Measurements from ENCODE around the gene HBM.
"Not testable (repeated sequence)": the region's sequence is repeated elsewhere in the genome, so short reads cannot be mapped to it uniquely, and the experiment has no call there.

Gene HBM, protein sequence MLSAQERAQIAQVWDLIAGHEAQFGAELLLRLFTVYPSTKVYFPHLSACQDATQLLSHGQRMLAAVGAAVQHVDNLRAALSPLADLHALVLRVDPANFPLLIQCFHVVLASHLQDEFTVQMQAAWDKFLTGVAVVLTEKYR

DNA sequence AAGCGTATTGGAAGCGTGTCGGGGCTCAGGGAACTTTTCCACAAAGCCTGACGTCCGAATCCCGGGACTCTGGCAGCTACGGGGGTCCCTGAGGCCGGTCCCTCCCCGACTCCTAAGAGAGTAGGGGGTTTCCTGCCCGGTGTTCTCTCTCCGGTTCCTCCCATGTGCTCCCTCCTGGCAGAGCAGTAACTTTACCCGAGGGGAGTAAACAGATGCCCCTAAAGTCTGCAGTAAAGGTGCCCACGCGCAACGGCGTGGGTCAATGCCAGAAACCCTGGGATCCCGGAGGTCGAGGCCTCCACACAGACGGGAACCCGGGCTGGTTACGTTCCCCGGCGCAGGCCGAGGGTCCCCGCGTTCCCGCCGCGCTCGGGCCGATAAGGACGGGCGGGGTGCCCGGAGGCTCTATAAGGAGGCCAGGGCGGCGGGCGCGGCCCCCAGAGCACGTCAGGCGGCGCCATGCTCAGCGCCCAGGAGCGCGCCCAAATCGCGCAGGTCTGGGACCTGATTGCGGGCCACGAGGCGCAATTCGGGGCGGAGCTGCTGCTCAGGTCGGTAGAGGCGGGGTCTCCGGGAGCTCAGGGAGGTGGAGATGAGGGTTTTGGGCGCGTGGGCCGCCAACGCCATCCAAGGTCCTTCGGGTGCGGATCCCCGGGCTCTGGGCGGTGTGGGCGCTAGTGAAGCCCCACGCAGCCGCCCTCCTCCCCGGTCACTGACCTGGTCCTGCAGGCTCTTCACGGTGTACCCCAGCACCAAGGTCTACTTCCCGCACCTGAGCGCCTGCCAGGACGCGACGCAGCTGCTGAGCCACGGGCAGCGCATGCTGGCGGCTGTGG is at the start of gene HBM:
HBM (plus strand) TSS at position 440 of the 836 bp plus-strand sequence; CDS start at position 460, 20 bp downstream.
- DNase-seq: peak; percentile 40

DNA sequence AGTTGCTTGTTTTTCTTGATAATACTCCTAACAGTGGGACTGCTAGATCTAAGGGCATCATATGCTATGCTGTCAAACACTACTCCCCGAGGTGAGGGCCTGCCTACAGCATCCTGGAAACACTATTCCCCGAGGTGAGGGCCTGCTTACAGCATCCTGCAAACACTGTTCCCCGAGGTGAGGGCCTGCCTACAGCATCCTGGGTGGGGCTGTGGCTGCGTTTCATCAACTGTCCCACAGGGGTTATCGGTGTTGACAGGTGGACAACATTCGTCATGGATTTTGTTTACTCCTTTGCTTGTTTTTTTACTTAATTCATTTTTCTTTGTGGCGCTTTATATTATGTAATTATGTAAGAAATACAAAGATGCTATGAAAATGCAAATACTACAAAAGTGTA is 49.8 kb upstream of the HBM start:
- DNase-seq: no peak

DNA sequence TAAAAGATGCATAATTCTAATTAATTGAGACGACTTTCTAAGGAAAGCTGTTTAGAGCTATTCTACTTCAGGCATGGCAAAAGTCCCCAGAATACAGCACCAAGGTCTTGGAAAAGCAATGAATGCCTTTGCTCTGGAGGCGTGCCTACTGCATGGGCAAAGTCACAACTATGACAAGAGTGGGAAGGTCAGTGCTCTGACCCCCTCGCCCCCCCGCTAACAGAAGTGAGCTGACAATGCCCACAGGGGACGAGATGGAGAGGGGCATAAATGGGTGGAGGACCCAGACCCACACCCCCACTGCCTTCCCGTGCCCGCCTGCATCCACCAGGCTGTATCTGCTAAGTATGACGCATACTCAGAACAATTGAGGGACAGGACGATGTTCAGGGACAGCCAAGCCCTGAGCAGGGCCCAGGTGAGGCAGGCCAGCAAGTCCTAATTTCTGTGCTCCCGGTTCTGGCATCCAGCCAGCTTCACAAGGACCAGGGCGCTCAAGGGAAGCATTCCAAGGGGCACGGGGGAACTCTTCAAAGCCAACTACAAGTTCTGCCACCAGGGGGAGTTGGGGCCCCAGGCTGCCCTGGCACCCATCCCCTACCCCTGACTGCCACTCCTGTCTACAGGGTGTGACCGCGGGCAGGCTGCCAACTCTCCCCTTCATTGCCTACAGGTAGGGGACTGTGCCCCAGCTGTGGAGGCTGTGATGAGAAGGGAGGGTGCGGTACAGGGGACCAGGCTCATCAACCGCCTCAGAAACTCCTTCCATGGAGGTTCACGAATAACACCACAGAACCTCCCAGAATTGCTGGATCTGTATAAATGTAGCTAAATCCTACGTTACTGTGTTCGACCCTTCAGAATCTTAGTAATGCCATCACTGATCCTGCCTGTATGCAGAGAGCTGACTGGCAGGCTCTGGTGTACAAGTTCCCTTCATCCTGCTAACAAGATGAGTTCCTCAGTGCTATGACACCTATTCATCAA is 48.1 kb upstream of the HBM start:
- peak; percentile 59 for DNase-seq

DNA sequence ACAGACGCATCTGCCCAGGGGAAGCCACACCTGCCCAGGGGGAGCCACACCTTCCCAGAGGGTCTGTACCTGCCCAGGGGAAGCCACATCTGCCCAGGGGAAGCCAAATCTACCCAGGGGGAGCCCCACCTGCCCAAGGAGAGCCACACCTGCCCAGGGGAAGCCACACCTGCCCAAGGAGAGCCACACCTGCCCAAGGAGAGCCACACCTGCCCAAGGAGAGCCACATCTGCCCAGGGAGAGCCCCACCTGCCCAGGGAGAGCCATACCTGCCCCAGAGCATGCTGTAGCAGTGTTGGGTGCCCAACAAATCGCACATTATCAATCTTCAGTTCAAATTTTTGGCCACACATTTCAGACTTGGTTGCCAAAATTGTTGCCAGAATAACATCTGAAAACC is 46.9 kb upstream of the HBM start:
- no peak for DNase-seq

DNA sequence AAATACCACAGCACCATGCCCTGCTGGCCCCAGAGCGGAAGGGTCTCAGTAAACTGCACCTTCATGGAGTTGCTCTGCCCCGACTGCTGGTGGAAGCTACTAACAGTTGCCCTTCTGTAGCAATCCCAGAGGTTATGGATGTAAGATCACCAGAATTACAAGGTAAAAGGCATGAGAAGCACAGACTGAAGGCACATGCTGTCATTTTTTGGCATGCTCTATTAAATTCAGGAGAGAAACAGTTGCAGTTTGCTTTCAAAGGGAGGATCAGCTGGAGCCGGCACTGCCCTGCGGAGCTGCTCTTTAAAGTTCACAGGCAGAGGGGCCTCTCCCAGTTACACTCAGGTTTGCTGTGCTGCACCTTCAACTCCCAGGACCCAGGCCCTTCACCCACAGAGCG is 46.5 kb upstream of the HBM start:
- DNase-seq: no peak

DNA sequence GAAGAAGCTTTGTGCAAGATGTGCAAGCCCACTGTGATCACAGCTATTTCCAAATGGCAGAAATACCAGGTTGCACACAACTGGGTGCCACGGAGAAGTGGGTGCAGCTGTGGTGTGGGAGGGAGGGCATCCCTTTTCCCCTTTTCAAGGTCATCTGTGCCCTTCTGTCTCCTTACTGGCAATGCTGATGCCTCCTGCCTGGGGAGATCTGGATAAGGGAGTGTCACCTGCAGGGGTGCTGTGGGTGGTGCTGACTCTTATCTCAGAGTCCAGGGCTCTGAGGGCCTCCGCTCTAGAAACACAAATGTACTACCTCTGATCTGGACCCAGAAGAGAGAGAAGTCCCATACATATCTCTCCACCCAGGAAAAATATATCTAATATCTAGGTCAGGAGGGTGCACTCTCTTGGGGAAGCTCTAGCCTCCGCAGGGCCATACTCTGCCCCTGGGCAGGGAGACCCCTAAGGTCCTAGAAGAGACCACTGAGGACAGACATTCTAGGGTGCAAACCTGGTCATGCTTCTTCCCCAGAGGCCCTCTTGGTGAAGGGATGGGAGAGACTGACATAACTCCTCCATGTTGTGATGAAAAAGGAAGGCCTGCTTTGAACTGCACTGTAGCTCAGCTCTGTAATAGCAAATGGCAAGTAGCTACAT is 45.8 kb upstream of the HBM start:
- DNase-seq: no peak

DNA sequence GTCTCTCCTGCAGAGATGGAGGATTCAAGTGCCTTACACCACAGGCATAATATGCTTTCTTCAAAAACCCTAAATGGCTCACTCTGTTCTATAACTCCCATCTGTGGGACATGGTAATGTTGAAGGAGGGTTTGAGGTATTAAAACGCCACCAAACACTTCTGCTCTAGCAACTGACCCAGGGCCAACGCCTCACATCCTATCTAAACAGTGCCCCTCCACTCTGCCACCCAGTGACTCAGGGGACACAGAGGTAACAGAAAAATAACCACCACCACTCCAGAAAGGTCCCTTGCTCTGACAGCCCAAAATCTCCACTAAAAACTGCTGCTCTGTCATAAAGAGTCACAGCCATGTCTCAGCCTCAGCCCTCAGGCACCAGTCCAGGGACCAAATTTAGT is 45.0 kb upstream of the HBM start:
- no peak for DNase-seq

DNA sequence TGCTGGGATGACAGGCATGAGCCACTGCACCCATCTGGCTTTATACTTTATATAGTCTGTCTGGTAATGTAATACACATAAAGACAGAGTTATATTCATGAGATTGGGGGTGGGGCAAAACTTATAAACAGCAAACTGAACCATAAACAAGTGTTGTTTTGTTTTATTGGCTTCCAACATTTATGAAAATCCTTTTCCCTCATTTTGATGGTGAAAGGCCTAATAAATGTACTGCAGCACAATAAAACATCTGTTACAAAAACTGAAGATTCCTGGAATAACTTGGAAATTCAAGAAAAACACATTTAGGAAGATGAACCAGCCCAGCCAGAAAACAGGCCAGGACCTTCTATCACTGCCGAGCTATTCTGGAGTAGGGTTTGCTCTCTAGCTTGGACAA is 43.4 kb upstream of the HBM start:
- no peak for DNase-seq

DNA sequence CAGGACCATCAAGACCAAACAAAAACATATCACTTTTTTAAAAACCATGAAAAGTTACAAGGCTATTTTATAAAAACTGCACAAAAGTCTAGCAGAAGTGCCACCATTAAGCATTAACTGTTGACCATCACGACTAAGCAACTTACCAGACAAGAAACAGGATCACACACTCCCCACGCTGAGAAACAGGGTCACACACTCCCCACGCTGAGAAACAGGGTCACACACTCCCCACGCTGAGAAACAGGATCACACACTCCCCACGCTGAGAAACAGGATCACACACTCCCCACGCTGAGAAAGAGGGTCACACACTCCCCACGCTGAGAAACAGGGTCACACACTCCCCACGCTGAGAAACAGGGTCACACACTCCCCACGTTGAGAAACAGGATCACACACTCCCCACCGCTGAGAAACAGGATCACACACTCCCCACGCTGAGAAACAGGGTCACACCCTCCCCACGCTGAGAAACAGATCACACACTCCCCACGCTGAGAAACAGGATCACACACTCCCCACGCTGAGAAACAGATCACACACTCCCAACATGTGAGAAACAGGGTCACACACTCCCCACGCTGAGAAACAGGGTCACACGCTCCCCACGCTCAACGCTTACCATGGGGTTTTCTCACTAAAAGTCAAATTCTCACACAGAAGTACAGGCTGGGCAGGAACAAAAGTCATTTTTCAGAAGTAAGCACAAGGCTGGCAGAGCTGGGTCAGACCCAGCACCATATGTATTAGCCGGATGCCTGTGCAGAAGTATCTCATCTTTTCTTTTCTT is 42.0 kb upstream of the HBM start:
- DNase-seq: not testable (repeated sequence)

DNA sequence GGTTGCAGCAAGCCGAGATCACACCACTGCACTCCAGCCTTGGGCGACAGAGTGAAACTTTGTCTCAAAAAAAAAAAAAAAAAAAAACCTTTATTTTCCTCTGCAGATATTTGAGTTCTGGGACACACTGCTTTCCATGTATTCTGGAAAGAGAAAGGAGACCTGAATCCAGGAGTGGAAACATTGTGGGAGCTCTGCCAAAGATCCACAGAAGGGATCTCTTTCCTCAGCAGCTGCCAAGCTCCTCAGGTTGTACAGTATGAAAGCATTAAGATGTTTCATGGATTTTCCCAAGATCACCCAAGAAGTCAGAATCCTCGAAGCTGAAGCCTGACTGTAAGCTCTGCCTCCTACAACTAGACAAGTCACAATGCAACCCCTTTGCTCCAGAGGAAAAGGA is 40.8 kb upstream of the HBM start:
- no peak for DNase-seq

DNA sequence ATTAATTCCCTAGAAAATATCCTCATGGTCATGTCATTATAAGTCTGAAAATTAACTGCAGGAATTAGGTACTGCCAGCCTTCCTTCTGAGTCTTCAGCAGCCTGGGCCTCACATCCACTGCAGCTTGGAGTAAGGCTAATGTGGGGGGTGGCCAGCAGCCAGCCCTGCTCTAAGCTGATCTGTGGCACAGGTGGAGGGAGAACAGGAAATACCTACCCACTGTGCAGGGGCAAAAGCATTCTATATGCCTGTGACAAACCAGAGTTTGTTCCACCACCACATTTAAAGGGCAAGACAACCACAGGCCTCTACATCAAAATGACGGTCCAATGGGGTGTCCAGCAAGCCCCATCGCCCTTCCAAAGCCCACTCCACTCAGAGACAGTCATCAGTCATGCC is 36.7 kb upstream of the HBM start:
- no peak for DNase-seq

DNA sequence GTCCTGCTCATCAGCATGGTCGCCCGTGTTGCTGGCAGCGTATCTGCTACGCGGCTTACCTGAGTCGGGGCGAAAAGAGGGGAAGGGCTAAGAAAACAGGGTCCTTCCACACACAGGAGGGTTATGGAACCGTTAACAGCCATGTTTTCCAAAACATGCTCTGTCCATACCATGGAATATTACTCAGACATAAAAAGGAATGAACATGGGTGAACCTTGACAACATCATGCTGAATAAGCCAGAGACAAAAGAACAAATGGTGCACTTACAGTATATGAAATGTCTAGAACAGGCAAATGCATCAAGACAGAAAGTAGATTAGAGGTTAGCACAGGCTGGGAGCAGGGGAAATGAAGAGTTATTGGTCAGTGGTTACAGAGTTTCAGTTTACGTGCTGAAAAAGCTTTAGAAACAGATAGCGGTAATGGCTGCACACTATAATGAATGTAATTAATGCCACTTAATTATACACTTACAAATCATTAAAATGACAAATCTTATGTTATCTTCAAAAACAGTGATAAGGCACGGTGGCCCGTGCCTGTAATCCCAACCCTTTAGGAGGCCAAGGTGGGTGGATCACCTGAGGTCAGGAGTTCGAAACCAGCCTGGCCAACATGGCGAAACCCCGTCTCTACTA is 35.1 kb upstream of the HBM start:
- DNase-seq: no peak

DNA sequence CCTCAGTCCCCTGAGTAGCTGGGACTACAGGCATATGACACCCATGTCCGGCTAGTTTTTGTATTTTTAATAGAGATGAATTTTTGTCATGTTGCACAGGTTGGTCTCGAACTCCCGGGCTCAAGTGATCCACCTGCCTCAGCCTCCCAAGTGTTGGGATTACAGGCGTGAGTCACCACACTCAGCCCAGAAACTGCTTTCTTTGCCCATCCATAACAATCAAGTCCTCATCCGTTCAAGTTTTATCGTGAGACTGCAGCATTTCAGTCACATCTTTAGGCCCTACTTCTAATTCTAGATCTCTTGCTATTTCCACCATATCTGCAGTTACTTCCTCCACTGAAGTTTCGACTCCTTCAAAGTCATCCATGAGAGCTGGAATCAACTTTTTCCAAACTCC is 33.7 kb upstream of the HBM start:
- DNase-seq: no peak

DNA sequence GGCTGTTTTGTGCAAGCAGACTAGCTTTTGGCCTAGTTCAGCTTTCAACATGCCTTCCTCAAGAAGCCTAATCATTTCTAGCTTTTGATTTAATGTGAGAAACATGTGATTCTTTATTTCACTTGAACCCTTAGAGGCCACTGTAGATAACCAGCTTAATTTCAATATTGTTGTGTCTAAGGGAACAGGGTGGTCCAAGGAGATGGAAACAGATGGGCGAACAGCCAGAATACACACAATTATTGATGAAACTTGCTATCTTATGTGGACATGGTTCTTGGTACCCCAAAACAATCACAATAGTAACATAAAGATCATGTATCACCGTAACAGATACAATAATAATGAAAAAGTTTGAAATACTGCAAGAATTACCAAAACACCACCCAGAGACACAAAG is 32.1 kb upstream of the HBM start:
- DNase-seq: no peak

DNA sequence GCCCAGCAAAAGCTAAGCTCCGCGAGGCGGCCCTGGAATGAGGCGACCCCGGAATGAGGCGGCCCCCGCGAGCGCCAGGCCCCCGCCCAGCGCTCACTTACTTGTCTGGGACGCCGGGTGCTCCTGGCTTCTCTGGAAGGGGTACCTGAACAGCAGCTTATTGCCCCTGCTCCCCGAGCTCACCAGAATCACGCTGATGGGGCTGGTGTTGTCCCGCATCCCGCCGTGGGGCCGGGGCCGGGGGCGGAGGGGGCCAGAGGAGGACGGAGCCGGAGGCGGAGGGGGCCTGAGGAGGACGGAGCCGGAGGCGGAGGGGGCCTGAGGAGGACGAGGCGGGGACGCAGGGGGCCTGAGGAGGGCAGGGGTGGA is 27.7 kb upstream of the HBM start:
- DNase-seq: peak; percentile 39

DNA sequence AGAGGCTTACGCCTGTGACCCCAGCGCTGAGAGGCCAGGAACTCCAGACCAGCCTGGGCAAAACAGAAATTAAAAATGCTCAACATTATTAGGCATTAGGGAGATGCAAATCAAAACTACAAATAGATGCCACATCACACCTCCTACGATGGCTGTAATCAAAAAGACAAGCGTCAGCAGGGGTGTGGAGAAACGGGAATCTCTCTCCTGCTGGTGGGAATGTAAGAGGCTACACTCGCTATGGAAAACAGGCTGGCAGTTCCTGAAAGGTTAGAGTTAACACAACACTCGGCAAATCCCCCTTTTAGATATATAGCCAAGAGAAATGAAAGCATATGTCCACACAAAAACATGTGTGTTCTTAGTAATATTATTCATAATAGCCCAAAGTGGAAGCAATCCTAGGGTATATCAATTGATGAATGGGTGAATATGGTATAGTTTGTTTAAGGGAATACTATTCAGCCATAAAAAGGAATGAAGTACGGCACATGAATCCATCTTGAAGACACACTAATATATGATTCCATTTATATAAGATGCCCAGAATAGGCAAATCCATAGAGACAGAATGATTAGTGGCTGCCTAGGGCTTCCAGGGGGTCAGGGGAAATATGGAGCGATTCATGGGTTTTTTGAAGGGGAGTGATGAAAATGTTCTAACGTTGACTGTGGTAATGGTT is 25.5 kb upstream of the HBM start:
- DNase-seq: no peak

DNA sequence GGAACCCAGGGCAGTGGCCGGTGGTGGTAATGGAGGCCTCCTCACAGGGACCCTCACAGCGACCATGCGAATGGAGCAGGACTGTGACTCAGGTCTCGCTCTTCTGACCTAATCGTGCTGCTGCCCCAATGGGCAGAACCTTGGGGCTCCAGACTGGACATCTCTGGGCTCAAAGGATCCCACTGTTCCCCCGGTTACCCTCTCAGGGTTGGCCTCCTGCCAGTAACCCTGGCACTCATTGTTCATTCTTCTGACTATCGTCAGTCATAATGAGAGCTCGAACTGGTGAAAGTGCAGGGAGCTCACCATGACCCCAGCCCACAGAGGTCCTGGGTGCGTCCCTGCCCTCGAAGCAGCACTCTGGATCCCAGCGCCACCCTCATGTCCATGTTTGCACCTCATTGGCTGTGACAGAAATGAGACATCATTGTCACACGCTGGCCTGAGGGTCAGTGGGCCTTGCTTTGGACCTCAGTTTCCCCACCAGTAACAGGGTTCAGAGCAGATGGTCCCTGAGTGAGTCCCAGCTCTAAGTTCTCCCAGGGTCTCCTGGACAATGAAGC is 23.3 kb upstream of the HBM start:
- DNase-seq: no peak

DNA sequence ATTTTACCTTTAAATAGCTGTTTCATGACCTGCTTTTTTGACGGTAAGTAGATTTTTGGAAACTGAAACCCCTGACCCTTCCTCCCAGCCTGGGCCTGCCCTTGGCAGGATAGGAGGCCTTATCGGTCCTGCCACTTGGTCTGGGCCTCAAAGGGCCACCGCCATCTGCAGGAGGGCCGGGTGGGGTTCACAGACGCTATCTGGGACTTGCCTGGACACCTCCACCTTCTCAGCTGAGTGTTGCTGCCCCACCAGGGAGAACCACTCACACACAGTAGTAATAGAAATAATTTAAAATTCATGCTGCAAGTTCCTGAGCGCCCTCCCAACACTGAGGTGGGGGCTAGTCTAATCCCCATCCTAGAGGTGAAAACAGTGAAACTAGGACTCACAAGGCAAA is 22.7 kb upstream of the HBM start:
- no peak for DNase-seq

DNA sequence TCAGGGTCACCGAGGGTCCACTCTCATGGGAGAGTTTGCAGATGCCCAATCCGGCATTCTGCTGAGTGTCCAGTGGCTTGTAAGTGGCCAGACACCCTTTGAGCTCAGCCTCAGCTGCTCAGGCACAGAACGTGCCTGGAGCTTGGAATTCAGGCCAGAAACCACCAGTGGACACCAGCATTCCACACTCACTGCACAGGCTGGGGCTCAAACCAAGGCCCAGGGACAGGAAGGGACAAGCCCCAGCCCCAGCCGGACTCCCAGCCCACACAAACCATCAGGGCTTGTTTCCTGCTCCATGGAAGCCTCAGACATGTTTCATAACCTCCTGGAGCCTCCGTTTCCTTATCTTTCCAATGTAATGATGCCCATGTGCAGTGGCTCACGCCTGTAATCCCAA is 22.3 kb upstream of the HBM start:
- DNase-seq: no peak

DNA sequence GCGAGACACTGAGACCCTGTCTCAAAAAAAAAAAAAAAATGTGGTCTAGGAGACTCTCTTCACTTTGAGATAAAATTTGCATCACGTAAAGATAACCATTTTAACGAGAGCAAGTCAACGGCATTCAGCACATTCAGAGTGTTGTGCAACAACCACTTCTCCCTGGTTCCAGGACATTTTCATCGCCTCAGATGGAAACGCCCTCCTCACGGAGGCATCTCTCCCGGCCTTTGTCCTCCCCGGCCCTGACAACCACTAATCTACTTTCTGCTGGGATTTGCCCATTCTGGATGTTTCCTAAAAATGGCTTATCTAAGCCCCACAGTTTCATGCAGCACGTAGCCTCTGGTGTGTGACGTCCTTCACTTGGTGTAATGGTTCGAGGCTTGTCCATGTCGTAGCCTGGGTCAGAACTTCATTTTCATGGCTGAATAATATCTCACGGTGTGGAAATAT is 21.0 kb upstream of the HBM start:
- no peak for DNase-seq

DNA sequence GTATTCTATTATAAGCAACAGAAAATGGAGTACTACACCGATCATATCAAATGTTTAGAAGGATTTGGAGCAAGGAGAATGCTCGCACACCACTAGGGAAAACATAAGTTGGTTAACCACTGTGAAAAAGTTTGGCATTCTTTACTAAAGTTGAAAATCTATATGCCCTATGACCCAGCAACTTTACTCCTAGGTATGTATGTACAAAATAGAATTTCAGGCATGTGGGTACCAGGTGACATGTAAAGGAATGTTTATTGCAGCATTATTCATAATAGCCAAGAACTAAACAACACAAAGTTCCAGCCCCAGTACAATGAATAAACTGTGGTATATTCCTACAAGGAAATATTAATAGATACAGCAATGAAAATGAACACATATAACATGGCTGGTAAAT is 19.1 kb upstream of the HBM start:
- no peak for DNase-seq

Data from DMS53 (cell line).